ENCODE results near the gene RNF224.

The RNF224 gene

DNA sequence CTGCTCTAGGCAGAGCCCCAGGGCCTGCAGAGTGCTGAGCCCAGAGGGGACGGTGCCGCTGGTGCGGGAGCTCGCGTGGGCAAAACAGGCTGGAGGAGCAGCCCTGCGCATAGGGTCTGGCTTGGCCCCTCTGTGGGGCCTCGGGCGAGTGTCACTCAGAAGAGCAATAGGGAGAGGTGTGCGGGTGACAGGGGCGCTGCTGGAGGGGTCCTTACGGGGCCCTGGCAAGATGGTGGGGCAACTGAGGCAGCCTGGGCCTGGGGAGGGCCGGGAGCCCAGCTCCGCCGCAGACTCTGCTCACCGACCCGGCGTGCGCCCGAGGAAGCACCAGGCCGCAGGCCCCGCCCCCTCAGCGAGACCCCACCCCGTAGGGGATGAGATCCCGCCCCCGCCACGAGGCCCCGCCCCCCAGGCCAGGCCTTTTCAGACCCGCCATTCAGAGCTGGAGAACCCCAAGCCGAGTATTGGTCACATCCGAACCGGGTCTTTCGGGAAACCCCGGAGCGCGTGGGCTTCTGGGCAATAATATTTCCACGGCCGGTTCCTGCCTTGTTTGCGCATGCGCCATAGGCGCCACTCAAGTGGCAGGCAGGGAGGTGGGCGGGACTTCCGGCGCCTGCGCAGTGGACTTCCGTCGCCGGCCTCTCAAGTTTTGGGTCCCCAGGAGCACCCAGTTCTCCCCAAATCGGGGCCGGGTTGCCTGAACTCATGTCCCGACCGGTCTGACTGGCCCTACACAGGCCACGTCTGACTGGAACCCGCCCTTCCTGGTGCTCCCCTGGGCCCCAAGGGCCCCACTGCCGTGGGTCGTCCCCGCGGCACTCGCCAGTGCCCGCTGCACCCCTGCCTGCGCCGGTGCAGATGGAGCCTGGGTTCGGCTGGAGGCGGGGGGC is 4.0 kb upstream of the RNF224 start:
- TF ChIP-seq, protein P1, sequence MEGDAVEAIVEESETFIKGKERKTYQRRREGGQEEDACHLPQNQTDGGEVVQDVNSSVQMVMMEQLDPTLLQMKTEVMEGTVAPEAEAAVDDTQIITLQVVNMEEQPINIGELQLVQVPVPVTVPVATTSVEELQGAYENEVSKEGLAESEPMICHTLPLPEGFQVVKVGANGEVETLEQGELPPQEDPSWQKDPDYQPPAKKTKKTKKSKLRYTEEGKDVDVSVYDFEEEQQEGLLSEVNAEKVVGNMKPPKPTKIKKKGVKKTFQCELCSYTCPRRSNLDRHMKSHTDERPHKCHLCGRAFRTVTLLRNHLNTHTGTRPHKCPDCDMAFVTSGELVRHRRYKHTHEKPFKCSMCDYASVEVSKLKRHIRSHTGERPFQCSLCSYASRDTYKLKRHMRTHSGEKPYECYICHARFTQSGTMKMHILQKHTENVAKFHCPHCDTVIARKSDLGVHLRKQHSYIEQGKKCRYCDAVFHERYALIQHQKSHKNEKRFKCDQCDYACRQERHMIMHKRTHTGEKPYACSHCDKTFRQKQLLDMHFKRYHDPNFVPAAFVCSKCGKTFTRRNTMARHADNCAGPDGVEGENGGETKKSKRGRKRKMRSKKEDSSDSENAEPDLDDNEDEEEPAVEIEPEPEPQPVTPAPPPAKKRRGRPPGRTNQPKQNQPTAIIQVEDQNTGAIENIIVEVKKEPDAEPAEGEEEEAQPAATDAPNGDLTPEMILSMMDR (IDR thresholded peaks at IDR 0.05; ENCODE audit: low read depth, low read length) = no peak
- peak; percentile 99 for DNase-seq (ENCODE audit: low read depth in 2 of 2)
- peak overlapping the region; percentile 70 to 83 for H3K4me3 ChIP-seq (replicated peaks in 1 of 2; ENCODE audit: low read depth in 2 of 2, low read length in 2 of 2)

DNA sequence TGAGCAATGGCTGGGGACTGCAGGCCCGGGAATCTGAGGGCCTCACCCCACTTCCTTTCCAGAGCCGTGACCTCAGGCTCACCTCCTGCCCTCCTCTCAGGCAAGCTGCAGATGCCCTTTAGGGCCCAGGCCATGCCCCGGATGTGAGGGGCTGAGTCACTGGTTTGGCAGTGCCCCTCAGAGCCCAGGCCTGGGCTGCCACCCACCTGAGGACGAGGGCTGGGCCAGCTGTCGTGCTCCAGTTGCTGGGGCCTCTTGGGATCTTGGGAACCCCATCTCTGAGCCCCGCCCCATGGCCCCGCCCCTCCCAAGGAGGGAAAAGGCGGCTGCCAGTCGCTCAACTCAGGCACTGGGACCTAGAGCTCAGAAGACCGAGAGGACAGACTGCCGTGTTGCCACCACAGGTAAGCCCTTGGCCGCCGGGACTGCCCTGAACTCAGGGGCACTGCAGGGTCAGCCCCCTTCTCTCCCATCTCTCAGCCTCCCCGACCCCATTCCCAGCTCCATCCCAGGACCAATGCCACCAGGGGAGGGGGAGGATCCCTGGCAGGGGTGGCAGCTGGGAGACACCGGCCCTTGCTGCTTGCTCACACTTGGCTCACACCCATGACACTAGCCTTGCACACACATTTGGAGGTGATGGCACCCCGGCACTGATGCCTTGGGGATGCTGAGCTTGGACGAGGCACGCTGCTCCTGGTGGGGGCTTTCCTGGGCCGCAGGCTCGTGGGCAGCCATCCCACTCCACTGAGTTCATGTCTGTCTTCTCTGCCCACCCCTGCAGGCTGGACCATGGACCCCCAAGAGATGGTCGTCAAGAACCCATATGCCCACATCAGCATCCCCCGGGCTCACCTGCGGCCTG is 2.2 kb upstream of the RNF224 start, which contains the start of gene CYSRT1:
TSS of gene CYSRT1 (plus strand) at position 345 of the 865 bp plus-strand sequence. CDS start at position 793, 448 bp downstream.
- no peak for DNase-seq (ENCODE audit: low read depth in 2 of 2)
- TF ChIP-seq, protein P1 (IDR thresholded peaks at IDR 0.05; ENCODE audit: low read depth, low read length) = no peak
- H3K4me3 ChIP-seq (replicated peaks in 1 of 2; ENCODE audit: low read depth in 2 of 2, low read length in 2 of 2) = peak within 1 kb of the TSS; percentile 70 to 83

DNA sequence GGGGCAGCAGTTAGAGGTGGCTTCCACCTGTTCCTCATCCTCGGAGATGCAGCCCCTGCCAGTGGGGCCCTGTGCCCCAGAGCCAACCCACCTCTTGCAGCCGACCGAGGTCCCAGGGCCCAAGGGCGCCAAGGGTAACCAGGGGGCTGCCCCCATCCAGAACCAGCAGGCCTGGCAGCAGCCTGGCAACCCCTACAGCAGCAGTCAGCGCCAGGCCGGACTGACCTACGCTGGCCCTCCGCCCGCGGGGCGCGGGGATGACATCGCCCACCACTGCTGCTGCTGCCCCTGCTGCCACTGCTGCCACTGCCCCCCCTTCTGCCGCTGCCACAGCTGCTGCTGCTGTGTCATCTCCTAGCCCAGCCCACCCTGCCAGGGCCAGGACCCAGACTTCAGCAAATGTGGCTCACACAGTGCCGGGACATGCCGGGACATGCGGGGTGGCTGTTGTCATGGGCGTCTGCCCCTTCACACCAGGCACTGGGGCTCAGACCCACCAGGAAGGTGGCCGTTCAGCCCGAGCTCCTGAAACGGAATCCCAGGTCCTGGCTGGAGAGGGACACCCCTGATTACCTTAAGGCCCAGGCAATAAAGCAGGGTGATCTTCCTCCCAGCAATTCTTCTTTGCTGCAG is 1.5 kb upstream of the RNF224 start:
- no peak for DNase-seq (ENCODE audit: low read depth in 2 of 2)
- TF ChIP-seq, protein P1 (IDR thresholded peaks at IDR 0.05; ENCODE audit: low read depth, low read length) = no peak
- H3K4me3 ChIP-seq (replicated peaks in 1 of 2; ENCODE audit: low read depth in 2 of 2, low read length in 2 of 2) = no peak overlapping the region

DNA sequence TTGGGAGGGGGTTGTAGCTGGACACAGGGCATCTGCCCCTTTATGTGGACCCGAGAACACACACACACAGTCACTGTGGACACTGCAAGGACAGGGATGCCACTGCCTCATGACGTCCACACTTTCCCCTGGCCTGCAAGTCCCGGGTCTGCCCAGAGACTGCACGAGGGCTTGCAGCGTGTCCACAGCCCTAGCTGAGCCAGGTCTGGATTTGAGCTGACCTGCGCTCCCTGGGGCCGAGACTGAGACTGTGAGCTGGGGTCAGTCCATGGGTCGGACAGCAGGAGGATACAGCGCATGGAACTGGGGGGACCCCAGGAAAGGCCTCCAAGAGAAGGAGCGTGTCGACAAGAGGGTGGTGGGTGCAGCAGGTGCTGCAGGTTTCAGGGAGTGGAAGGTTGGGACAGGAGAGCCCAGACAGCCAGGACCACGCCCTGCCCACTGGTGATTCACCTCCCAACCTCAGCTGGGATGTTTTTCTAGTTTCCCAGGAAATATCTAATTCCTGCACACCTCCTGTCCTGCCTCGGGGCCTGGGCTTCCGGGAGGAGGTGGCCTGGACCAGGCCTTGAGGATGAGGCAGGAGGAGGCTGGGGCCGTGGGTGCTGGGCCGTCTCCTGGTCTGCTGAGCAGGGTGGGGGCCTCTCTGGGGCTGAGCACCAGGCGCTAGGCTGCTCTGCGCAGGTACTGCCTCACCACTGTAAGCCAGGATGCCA is 806 bp upstream of the RNF224 start:
- no peak for DNase-seq (ENCODE audit: low read depth in 2 of 2)
- H3K4me3 ChIP-seq (replicated peaks in 1 of 2; ENCODE audit: low read depth in 2 of 2, low read length in 2 of 2) = no peak overlapping the region
- TF ChIP-seq, protein P1 (IDR thresholded peaks at IDR 0.05; ENCODE audit: low read depth, low read length) = no peak

DNA sequence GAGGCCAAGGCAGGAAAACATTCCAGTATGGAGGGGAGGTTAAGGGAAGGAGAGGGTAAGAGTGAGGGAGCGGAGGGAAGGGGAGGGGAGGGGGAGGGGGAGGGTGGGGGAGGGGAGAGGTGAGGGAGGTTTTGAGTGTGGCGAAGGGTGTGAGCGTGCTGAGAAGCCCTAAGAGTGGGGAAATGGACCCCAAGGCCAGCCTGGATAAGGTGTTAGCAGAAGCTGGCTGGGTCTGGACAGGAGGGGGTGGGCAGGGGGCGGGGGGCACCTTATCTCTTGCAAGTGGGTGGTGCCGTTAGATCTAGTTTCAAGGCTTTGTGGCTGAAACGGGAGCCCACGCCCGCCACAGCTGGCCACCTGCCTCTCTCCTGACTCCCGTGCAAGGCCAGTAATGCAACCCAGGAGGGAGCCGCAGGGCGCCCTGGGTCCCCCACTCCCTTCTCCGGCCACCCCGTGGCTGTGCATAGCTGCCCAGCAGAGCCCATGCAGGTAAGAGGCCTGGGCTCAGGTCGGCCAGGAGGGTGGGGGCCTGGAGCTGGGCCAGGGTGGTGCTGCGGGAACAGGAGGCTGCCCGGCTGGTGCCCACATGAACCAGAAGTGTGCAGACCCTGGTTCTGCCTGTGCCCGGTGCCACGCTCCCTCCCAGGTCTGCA is 677 bp downstream of the RNF224 start:
- TF ChIP-seq, protein P1 (IDR thresholded peaks at IDR 0.05; ENCODE audit: low read depth, low read length) = no peak
- H3K4me3 ChIP-seq (replicated peaks in 1 of 2; ENCODE audit: low read depth in 2 of 2, low read length in 2 of 2) = no peak overlapping the region
- no peak for DNase-seq (ENCODE audit: low read depth in 2 of 2)

All from cardiac fibroblast (primary cell).